Activated CD8-positive, alpha-beta memory T cell treated with anti-CD3 and anti-CD28 coated beads, Interleukin-2, amount 10 ng/mL, durations not matched to agents 7 days and 5 days (primary cell): ENCODE data around the gene SLC12A6. TPM values are rescaled to one million over a fixed set of nuclear protein-coding genes. Genes with fewer than 3 reads are reported as not detected.

ENCODE experiments used
- microRNA-seq: library from miRNA; unstranded; fragments of <30 nt; microRNA quantifications from one replicate; pipeline ENCODE4 v1.2.0, GENCODE V29; 2022
- total RNA-seq, 2 experiments: library from RNA; stranded (reverse); gene quantifications; one replicate each; pipeline ENCODE4 v1.2.3, GENCODE V29; 2021

Gene SLC12A6
- total RNA-seq, 2 experiments from 2014 or later = 28.2 to 55.2 TPM

Small RNA genes lying within 50 kb of the gene (microRNA-seq; reads per million reads assigned to microRNA genes)
- gene MIR1233-1 = not detected

Other genes with a start within 250 kb of the SLC12A6 start
- 10 to 100 TPM; 66.2 to 76.5 TPM for gene EMC7, start 235.9 kb downstream of the SLC12A6 start, total RNA-seq
- gene PGBD4, start 235.7 kb downstream of the SLC12A6 start, total RNA-seq = 1 to 10 TPM; 3.8 to 5.2 TPM
- 10 to 100 TPM; 41.5 to 56.5 TPM for gene KATNBL1, start 127.7 kb downstream of the SLC12A6 start, total RNA-seq
- gene EMC4, start 112.8 kb downstream of the SLC12A6 start, total RNA-seq = 10 to 100 TPM; 89.2 to 97.2 TPM
- 100 to 1,000 TPM; 166 to 249 TPM for gene NOP10, start 5.4 kb upstream of the SLC12A6 start, total RNA-seq
- not detected for gene NUTM1, start 5.5 kb upstream of the SLC12A6 start, total RNA-seq
- 100 to 1,000 TPM; 126 to 128 TPM for gene LPCAT4, start 29.4 kb upstream of the SLC12A6 start, total RNA-seq
- gene GOLGA8A, start 100.0 kb upstream of the SLC12A6 start, total RNA-seq = 100 to 1,000 TPM; 224 to 256 TPM
- gene GOLGA8B, start 245.9 kb upstream of the SLC12A6 start, total RNA-seq = 100 to 1,000 TPM; 278 to 372 TPM